NCI-H1105 treated with DMSO at 0.1 percent for 48 hours (cell line): ENCODE measurements around the gene PLXNA4.

Source experiments
- DNase-seq: peaks from one replicate; lab custom pipeline; 2025; lab: John Stamatoyannopoulos, UW

Gene PLXNA4

GRCh38 chr7:132528695-132529094, 47.6 kb downstream of the PLXNA4 start:
- DNase-seq: no peak

GRCh38 chr7:132527467-132528410, 48.5 kb downstream of the PLXNA4 start:
- DNase-seq: no peak

- no peak for DNase-seq
These were observed 50.0 kb downstream of the PLXNA4 start for GRCh38 chr7:132526111-132526740.

GRCh38 chr7:132521423-132521822, 54.8 kb downstream of the PLXNA4 start:
- DNase-seq: no peak

GRCh38 chr7:132520591-132521280, 55.5 kb downstream of the PLXNA4 start:
- no peak for DNase-seq

GRCh38 chr7:132519936-132520335, 56.3 kb downstream of the PLXNA4 start:
- DNase-seq: no peak

- no peak for DNase-seq
These were observed 57.5 kb downstream of the PLXNA4 start for GRCh38 chr7:132518839-132519173.

- DNase-seq: no peak
These were observed 58.0 kb downstream of the PLXNA4 start for GRCh38 chr7:132518102-132518838.

- no peak for DNase-seq
These were observed 60.0 kb downstream of the PLXNA4 start for GRCh38 chr7:132516042-132516840.

GRCh38 chr7:132515181-132515580, 61.1 kb downstream of the PLXNA4 start:
- DNase-seq: no peak

GRCh38 chr7:132514430-132514829, 61.8 kb downstream of the PLXNA4 start:
- no peak for DNase-seq

GRCh38 chr7:132511921-132512320, 64.3 kb downstream of the PLXNA4 start:
- no peak for DNase-seq

GRCh38 chr7:132511387-132511786, 64.9 kb downstream of the PLXNA4 start:
- DNase-seq: no peak

GRCh38 chr7:132509643-132510042, 66.6 kb downstream of the PLXNA4 start:
- DNase-seq: no peak

GRCh38 chr7:132508724-132509353, 67.4 kb downstream of the PLXNA4 start:
- no peak for DNase-seq

- DNase-seq: no peak
These were observed 71.4 kb downstream of the PLXNA4 start for GRCh38 chr7:132504852-132505251.

- DNase-seq: no peak
These were observed 72.2 kb downstream of the PLXNA4 start for GRCh38 chr7:132504071-132504470.

- DNase-seq: no peak
These were observed 72.9 kb downstream of the PLXNA4 start for GRCh38 chr7:132503415-132503814.

- no peak for DNase-seq
These were observed 74.3 kb downstream of the PLXNA4 start for GRCh38 chr7:132501956-132502355.

GRCh38 chr7:132500727-132501440, 75.4 kb downstream of the PLXNA4 start:
- DNase-seq: no peak
